Activated CD4-positive, alpha-beta T cell treated with anti-CD3 and anti-CD28 coated beads, Interleukin-2, amount 10 ng/mL, durations not matched to agents 7 days and 5 days (primary cell): ENCODE data around the gene NUPR1. TPM values are rescaled to one million over a fixed set of nuclear protein-coding genes. Genes with fewer than 3 reads are reported as not detected.
"Not testable (repeated sequence)": the region's sequence is repeated elsewhere in the genome, so short reads cannot be mapped to it uniquely, and the experiment has no call there.

ENCODE experiments used
- CTCF ChIA-PET: fragments of 350-600 bp; sonication (Branson Sonifier 250); formaldehyde crosslinking; loops from one replicate; lab custom pipeline; 2021; ENCODE audit warnings: antibody characterized with exemption; lab: Charles Lee
- POLR2A ChIA-PET: fragments of 350-600 bp; sonication (Branson Sonifier 250); formaldehyde crosslinking; loops from one replicate; lab custom pipeline; 2021; ENCODE audit warnings: antibody characterized with exemption; lab: Charles Lee
- DNase-seq: peaks from one replicate; pipeline ENCODE4 v3.0.0-alpha.2; 2020
- H3K27ac Mint-ChIP-seq: one replicate; pipeline ENCODE4 v1.8.0; 2021; ENCODE audit warnings: mild to moderate bottlenecking, moderate library complexity, mixed read lengths
- H3K27me3 Mint-ChIP-seq: one replicate; pipeline ENCODE4 v1.8.0; 2021; ENCODE audit warnings: mixed read lengths
- H3K36me3 Mint-ChIP-seq: one replicate; pipeline ENCODE4 v1.8.0; 2021; ENCODE audit warnings: low read depth, mixed read lengths
- H3K4me1 Mint-ChIP-seq: one replicate; pipeline ENCODE4 v1.8.0; 2021; ENCODE audit warnings: mixed read lengths
- H3K4me3 Mint-ChIP-seq: one replicate; pipeline ENCODE4 v1.8.0; 2021; ENCODE audit warnings: mild to moderate bottlenecking, moderate library complexity, mixed read lengths
- H3K9me3 Mint-ChIP-seq: one replicate; pipeline ENCODE4 v1.8.0; 2021; ENCODE audit warnings: mixed read lengths
- total RNA-seq, 2 experiments: library from RNA; stranded (reverse); gene quantifications; one replicate each; pipeline ENCODE4 v1.2.3, GENCODE V29; 2021

NUPR1 gene
- total RNA-seq, 2 experiments from 2014 or later, result not detected

DNA sequence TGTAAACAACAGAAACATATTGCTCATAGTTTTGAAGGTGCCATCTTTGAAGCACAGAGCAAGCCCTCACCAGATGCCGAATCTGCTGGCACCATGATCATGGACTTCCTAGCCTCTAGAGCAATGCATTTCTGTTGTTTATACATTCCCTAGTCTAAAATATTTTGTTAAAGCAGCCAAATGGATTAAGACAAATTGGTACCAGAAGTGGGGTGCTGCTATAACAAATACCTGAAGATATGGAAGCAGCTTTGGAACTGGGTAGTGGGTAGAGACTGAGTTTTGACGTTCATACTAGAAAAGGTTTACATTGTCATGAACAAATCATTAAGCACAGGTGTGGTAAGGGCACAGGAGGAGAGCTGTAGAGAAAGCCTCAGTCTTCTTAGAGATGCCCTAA lies 28.5 kb upstream of the NUPR1 start:
- Mint-ChIP-seq H3K36me3 (peaks cover 21% of the 10 kb centered on the region), H3K27ac (no peak overlapping the region), H3K4me1 (peaks cover 7% of the 10 kb centered on the region), H3K27me3 (no peaks in the 10 kb centered on the region), H3K4me3 (no peak overlapping the region), H3K9me3 (peaks cover 14% of the 10 kb centered on the region)
- CTCF ChIA-PET, result no interaction called here
- POLR2A ChIA-PET, result no interaction called here
- no peak for DNase-seq

DNA sequence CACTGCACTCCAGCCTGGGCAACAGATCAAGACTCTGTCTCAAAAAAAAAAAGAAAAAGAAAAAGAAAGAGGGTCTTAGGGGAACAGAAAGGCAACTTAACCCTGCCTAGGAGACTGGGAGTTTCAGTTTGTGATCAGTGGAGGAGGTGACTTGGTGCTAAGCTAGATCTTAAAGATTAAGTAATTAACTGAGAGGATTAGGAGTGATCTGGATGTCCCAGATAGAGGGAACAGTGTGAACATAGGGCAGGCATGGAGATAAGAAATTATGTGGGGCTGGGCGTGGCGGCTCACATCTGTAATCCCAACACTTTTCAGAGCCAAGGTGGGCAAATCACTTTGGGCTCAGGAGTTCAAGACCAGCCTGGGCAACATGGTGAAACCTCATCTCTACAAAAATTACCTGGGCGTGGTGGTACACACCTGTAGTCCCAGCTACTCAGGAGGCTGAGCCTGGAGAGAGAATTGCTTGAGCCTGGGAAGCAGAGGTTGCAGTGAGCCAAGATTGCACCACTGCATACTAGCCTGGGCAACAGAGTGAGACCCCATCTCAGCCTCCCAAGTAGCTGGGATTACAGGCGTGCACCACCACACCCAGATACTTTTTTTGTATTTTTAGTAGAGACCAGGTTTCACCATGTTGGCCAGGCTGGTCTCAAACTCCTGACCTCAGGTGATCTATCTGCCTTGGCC lies 27.6 kb upstream of the NUPR1 start:
- H3K4me3 Mint-ChIP-seq, H3K27me3 Mint-ChIP-seq, H3K27ac Mint-ChIP-seq, POLR2A ChIA-PET, CTCF ChIA-PET, DNase-seq: not testable (repeated sequence)
- Mint-ChIP-seq H3K36me3 (peaks cover 22% of the 10 kb centered on the region), H3K9me3 (peaks cover 14% of the 10 kb centered on the region), H3K4me1 (peaks cover 11% of the 10 kb centered on the region)

DNA sequence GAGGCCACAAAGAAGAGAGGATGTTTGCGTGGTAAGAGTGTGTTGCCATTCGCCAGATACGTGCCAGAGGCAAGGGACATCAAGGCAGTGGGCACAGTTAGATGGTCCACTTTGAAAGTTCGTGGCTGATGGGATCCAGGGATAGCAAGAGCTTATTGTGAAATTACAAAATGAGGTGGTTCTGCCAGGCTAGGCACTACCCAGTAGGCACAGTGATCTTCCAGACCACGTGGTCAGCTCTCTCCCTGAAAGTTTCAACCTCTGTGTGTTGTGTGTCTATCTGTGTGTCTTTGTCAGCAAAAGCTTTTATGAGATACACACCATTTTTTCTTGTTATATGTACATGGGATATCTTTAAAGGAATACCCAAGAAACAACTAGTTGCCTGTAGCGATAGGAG lies 24.4 kb upstream of the NUPR1 start:
- Mint-ChIP-seq H3K9me3 (peaks cover 17% of the 10 kb centered on the region), H3K36me3 (peaks cover 42% of the 10 kb centered on the region), H3K27ac (no peak overlapping the region), H3K4me3 (no peak overlapping the region), H3K27me3 (no peaks in the 10 kb centered on the region), H3K4me1 (peaks cover 23% of the 10 kb centered on the region)
- CTCF ChIA-PET, result interaction anchor here (0.5 kb wide), 1 partner anchor 23 kb away, joined by 3 read pairs; no protein-coding TSS in a partner anchor
- POLR2A ChIA-PET, result no interaction called here
- no peak for DNase-seq

DNA sequence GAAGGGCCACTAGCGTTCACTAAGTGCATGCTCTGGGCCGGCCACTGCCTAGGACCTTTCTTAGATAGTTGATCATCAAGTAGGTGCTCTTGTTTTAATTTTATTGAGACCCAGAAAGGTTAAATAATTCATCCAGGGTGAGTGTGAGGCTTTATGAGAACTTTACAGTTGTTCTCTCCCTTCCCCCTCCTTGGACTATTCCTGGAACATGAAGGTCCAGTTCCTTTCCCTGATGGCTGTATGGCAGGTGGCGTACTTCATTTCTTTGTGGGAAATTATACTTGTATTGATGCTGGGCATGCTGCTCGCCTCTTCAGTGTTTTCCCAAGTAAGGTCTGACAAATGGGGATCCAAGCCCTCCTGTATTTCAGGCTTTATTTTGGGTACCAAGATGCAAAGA lies 23.4 kb upstream of the NUPR1 start:
- H3K4me3 Mint-ChIP-seq, result no peak overlapping the region
- DNase-seq, result no peak
- ChIA-PET CTCF (no interaction called here), POLR2A (no interaction called here)
- H3K27me3 Mint-ChIP-seq, result no peaks in the 10 kb centered on the region
- no peak overlapping the region for H3K27ac Mint-ChIP-seq
- H3K9me3 Mint-ChIP-seq, result peaks cover 11% of the 10 kb centered on the region
- H3K36me3 Mint-ChIP-seq, result peaks cover 41% of the 10 kb centered on the region
- H3K4me1 Mint-ChIP-seq, result peaks cover 27% of the 10 kb centered on the region

DNA sequence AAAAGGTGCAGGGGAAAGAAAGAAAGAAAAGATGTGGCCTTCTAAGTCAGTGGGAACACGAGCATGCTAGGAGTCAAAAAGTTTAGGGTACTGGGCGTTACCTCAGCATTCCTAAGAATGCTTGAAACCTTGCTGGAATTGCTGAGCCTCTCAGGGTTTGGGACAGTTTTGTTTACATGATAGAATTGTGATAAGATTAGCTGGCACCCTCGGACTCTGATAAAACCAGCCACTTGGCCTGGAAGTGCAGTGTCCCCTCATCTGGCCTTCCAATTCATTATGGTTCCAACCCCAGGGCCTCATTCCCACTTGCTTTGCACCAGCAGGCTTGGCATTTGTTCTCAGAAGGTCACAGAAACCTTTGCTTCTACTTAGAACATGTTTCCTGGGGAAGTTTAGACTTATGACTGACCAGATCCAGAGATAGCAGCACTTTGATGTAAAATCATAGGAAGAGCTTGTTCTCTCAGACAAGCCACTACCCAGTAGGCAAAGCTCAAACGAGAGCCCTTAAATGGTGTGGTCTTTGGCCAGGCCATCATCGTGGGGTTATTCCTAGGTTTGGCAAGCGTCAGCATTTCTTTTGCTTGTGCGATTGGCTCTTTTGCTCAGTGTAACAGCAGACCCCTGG lies 22.9 kb upstream of the NUPR1 start:
- no peaks in the 10 kb centered on the region for H3K27me3 Mint-ChIP-seq
- H3K27ac Mint-ChIP-seq, result no peak overlapping the region
- ChIA-PET POLR2A (no interaction called here), CTCF (no interaction called here)
- DNase-seq, result no peak
- H3K4me3 Mint-ChIP-seq, result no peak overlapping the region
- peaks cover 28% of the 10 kb centered on the region for H3K4me1 Mint-ChIP-seq
- H3K9me3 Mint-ChIP-seq, result peaks cover 9% of the 10 kb centered on the region
- H3K36me3 Mint-ChIP-seq, result peaks cover 44% of the 10 kb centered on the region

DNA sequence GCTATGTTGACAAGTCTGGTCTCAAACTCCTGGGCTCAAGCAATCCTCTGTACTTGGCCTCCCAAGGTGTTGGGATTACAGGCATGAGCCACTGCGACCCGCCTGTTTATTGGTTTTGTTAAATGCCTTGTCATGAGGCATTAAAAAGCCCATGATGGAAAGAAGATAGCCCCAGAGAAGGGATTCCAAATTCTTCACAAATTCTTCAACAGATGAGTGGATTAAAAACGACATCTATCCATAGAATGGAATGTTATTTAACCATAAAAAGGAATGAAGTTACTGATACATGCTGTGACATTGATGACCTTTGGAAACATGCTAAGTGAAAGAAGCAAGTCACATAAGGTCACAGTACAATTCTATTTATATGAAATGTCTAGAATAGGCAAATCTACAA lies 19.7 kb upstream of the NUPR1 start:
- ChIA-PET CTCF (no interaction called here), POLR2A (no interaction called here)
- H3K27me3 Mint-ChIP-seq, result no peaks in the 10 kb centered on the region
- H3K4me1 Mint-ChIP-seq, result peaks cover 42% of the 10 kb centered on the region
- H3K4me3 Mint-ChIP-seq, result no peak overlapping the region
- no peak for DNase-seq
- H3K9me3 Mint-ChIP-seq, result peaks cover 3% of the 10 kb centered on the region
- H3K36me3 Mint-ChIP-seq, result peaks cover 35% of the 10 kb centered on the region
- H3K27ac Mint-ChIP-seq, result no peak overlapping the region

DNA sequence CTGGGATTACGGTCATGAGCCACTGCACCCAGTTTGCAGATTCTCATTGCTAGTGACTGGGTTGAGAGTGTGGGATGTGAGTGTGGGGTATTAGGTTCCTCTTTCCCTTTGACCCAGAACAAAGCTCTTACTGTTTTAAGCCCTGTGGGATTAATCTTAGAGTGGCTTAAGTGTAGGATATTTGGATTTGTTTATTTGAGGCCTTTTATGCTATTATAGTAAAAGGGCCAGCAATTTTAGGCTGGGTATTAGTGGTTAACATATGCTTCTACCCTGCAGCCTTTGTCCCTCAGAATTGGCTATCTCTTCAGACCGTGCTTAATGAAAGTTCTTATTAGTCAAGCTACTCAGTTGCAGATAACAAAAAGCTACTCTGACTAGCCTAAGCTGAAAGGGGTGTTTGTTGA lies 18.1 kb upstream of the NUPR1 start:
- H3K27ac Mint-ChIP-seq, result no peak overlapping the region
- H3K9me3 Mint-ChIP-seq, result peaks cover 3% of the 10 kb centered on the region
- H3K27me3 Mint-ChIP-seq, result no peaks in the 10 kb centered on the region
- peaks cover 35% of the 10 kb centered on the region for H3K36me3 Mint-ChIP-seq
- ChIA-PET CTCF (no interaction called here), POLR2A (no interaction called here)
- DNase-seq, result no peak
- H3K4me3 Mint-ChIP-seq, result no peak overlapping the region
- H3K4me1 Mint-ChIP-seq, result peaks cover 47% of the 10 kb centered on the region

DNA sequence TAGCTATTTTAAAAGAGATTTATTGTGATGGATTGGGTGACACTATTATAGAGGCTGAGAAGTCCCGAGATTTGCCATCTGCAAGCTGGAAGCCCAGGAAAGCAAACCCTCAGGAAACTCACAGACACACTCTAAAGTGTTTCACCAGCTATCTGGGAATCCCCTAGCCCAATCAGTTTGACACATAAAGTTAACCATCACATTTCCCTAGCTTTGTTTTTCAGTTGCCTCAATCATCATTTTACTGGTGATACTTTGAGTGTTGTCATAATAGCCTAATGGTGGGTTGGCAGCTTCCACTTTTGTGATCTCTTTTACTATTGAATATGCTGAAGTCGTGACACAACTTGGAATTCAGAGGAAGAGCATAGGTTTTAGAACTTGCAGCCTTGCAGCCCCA lies 16.8 kb upstream of the NUPR1 start:
- Mint-ChIP-seq H3K4me1 (peaks cover 43% of the 10 kb centered on the region), H3K27me3 (no peaks in the 10 kb centered on the region), H3K27ac (no peak overlapping the region), H3K4me3 (no peak overlapping the region), H3K36me3 (peaks cover 30% of the 10 kb centered on the region), H3K9me3 (peaks cover 3% of the 10 kb centered on the region)
- DNase-seq, result no peak
- ChIA-PET CTCF (interaction anchor here (0.5 to 1.0 kb wide), 3 partner anchors 31 to 278 kb away, joined by 3 read pairs; no protein-coding TSS in a partner anchor), POLR2A (no interaction called here)

DNA sequence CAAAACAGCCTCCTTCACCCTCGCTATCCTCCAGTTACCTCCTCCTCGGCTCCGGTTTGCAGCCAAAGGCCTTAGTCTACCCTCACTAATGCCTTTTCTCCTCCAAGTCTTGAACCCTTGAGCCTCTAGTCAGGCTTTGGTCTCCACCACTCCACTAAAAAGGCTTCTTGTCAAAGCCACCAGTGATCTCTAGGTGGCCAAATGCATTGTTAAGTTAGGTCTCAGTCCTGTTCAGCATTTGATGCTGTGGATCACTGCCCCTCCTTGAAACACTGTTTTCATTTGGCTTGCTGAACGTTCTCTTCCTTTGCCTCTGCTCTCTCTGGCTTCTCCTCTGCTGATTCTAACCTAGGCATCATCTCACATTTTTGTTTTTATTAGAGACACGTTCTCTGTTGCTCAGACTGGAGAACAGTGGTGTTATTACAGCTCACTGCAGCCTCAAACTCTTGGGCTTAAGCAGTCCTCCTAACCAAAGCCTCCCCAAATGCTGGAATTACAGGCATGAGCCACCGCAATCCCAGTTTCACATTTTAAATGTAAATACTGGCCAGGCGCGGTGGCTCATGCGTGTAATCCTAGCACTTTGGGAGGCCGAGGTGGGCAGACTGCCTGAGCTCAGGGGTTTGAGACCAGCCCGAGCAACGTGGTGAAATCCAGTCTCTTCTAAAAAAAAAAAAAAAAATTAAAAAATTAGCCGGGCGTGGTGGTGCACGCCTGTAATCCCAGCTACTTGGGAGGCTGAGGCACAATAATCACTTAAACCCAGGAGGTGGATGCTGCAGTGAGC lies 16.1 kb upstream of the NUPR1 start:
- Mint-ChIP-seq H3K4me1 (peaks cover 39% of the 10 kb centered on the region), H3K9me3 (peaks cover 3% of the 10 kb centered on the region)
- CTCF ChIA-PET, result interaction anchor here (0.5 to 1.4 kb wide), 4 partner anchors 30 to 277 kb away, joined by 3 read pairs; no protein-coding TSS in a partner anchor

DNA sequence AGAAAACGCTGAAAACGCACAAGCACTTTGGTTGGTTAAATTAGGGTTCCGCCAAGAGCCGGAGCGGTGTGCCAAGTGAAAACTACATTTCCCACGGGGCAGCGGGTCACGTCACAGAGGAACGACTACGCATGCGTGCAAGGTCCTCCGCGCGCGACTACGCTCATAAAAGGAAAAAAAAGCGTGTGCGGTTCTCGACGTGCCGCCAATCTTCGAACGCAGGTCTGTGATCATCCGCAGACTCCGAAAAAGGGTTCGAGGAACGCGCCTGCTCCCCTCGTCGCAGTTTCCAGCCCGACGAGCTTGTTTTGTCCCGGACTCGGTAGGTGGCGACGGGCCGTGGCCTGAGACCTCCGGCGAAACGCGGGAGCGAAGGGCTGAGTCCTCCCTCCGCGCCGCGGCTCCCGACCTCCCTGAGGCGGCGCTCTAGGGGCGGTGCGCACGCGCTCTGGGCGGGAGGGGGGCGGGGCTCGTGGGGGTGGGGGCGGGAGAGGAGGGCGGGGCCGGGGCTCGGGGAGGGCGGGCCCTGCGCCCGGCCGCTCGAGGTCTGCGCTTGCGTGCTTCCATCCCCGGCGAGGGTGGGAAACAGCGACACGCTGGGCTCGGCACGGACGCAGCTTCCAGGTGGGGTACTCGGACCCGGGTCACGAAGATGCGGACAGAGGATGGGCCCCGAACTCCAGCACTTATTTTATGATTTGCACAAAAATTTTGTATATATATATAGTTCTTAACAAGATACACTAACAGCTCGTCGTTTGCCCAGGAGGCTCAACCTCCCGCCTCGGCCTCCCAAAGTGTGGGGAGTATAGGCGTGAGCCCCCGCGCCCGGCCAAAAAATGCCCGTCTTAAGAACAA lies 15.2 kb upstream of the NUPR1 start, which contains the start of gene SGF29:
TSS of gene SGF29 (plus strand) at position 145 of the 858 bp plus-strand sequence. CDS start 27,150 bp downstream, outside the sequence.
- H3K27me3 Mint-ChIP-seq, result no peaks in the 10 kb centered on the region
- POLR2A ChIA-PET, result no interaction called here

More for the DNA sequence above, 16.1 kb upstream of the NUPR1 start:
- no peak for DNase-seq
- no peaks in the 10 kb centered on the region for H3K27me3 Mint-ChIP-seq
- peak overlapping the region; percentile 83 for H3K4me3 Mint-ChIP-seq
- peaks cover 29% of the 10 kb centered on the region for H3K36me3 Mint-ChIP-seq
- POLR2A ChIA-PET, result no interaction called here
- peak overlapping the region; percentile 74 for H3K27ac Mint-ChIP-seq

DNA sequence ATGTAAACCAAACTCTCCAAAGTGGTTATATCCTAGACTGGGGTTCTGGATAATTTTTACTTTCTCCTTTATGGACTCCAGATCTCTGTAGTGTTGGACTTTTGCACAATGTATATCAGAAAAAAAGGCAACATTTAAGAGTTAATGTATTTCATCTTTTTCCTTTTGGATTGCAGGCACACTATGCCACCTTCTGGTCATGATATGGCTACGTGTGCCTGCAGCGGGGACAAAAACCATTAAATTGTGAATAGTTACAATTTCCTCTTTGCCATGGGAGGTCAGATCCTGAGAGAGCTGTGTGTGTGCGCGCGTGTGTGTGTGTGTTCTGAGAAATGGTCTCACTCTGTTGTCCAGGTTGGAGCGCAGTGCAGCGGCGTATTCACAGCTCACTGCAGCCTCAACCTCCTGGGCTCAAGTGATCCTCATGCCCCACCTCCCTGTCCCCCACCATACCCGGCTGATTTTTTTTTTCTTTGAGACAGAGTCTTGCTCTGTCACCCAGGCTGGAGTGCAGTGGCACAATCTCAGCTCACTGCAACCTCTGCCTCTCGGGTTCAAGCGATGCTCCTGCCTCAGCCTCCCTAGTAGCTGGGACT lies 10.6 kb upstream of the NUPR1 start:
- ChIA-PET POLR2A (interaction anchor here (0.6 kb wide), 1 partner anchor 65 kb away, joined by 3 read pairs; no protein-coding TSS in a partner anchor), CTCF (interaction anchor here (0.7 to 1.2 kb wide), 2 partner anchors 18 to 235 kb away, joined by 3 to 4 read pairs; no protein-coding TSS in a partner anchor)
- Mint-ChIP-seq H3K4me3 (no peak overlapping the region), H3K27me3 (no peaks in the 10 kb centered on the region), H3K9me3 (no peaks in the 10 kb centered on the region), H3K27ac (no peak overlapping the region), H3K4me1 (peaks cover 16% of the 10 kb centered on the region), H3K36me3 (no peaks in the 10 kb centered on the region)
- peak; percentile 45 for DNase-seq

More for the DNA sequence above, 15.2 kb upstream of the NUPR1 start, which contains the start of gene SGF29:
- peak within 1 kb of the TSS; percentile 88 for H3K4me3 Mint-ChIP-seq
- DNase-seq, result peak; percentile 96
- H3K4me1 Mint-ChIP-seq, result peaks cover 36% of the 10 kb centered on the region
- CTCF ChIA-PET, result interaction anchor here (0.5 to 1.4 kb wide), 3 partner anchors 61 to 421 kb away, joined by 3 read pairs; no protein-coding TSS in a partner anchor
- H3K9me3 Mint-ChIP-seq, result peaks cover 3% of the 10 kb centered on the region
- H3K36me3 Mint-ChIP-seq, result peaks cover 21% of the 10 kb centered on the region
- H3K27ac Mint-ChIP-seq, result peak within 1 kb of the TSS; percentile 97
